ENCODE results near the gene GLYATL2. TPM values are rescaled to one million over a fixed set of nuclear protein-coding genes. Genes with fewer than 3 reads are reported as not detected.

Gene GLYATL2
- total and polyA plus RNA-seq, 2 donors (not counting 1 experiment from before 2014, with no cell fraction given), result not detected

GRCh38 chr11:58807343-58807742 is 37.2 kb downstream of the GLYATL2 start:
- peaks cover 34% of the 10 kb centered on the region for H3K27me3 Mint-ChIP-seq
- H3K4me1 Mint-ChIP-seq, result no peaks in the 10 kb centered on the region
- Histone ChIP-seq H3K36me3 (replicated peaks in 1 of 2; ENCODE audit: control extremely low read depth in 1 of 2, control insufficient read depth in 1 of 2, extremely low read depth in 1 of 2, insufficient read depth in 2 of 2, low read length in 1 of 2) (no peaks in the 10 kb centered on the region), H3K27me3 (replicated peaks in 1 of 4; ENCODE audit: control extremely low read depth in 1 of 4, control insufficient read depth in 3 of 4, insufficient read depth in 4 of 4, low read length in 3 of 4) (no peaks in the 10 kb centered on the region), H3K4me1 (ENCODE audit: control insufficient read depth in 2 of 2, insufficient read depth in 2 of 2, low read length in 2 of 2) (no peaks in the 10 kb centered on the region), H3K4me2 (replicated peaks; ENCODE audit: low read depth, low read length, poor library complexity, severe bottlenecking) (no peak overlapping the region), H3K4me3 (ENCODE audit: control extremely low read depth in 1 of 5, extremely low read depth in 1 of 5, insufficient read depth in 1 of 5, low read depth in 2 of 5, low read length in 4 of 5) (no peak overlapping the region), H3K27ac (ENCODE audit: low read length in 2 of 2) (no peak overlapping the region), H3K79me2 (ENCODE audit: control insufficient read depth, insufficient read depth, low read length) (no peaks in the 10 kb centered on the region), H3K9ac (ENCODE audit: low read length) (no peak overlapping the region), H2AFZ (ENCODE audit: insufficient read depth, low read depth, low read length, poor library complexity, severe bottlenecking) (no peak overlapping the region), H4K20me1 (ENCODE audit: control insufficient read depth, insufficient read depth, low read length, poor library complexity, severe bottlenecking) (no peaks in the 10 kb centered on the region), H3K9me3 (ENCODE audit: control extremely low read depth in 1 of 3, control insufficient read depth in 2 of 3, insufficient read depth in 1 of 3, low read length in 2 of 3) (peaks cover 0 to 1% (median 0%) of the 10 kb centered on the region in 3 donors)
- H3K27ac Mint-ChIP-seq, result no peak overlapping the region
- CTCF ChIA-PET, result interaction anchor here (1.4 kb wide), 1 partner anchor 19 kb away, joined by 4 read pairs; no protein-coding TSS in a partner anchor
- ATAC-seq (ENCODE audit: low read depth), result no peak
- intact Hi-C loops (cut with micrococcal nuclease), result no loop called here
- H3K9me3 Mint-ChIP-seq (ENCODE audit: insufficient read depth), result no peaks in the 10 kb centered on the region
- 100% methylated on average over 2 of the region's 2 CpGs for WGBS (ENCODE audit: insufficient coverage)
- POLR2A ChIA-PET, result no interaction called here
- TF ChIP-seq CTCF (IDR thresholded peaks at IDR 0.05) (no peak), EZH2 (IDR thresholded peaks at IDR 0.05; ENCODE audit: borderline replicate concordance, insufficient read depth, low read depth, low read length, poor library complexity, severe bottlenecking) (no peak)
- no peak for DNase-seq
- no peak overlapping the region for H3K4me3 Mint-ChIP-seq

GRCh38 chr11:58805065-58805464 is 39.4 kb downstream of the GLYATL2 start:
- no peak overlapping the region for H3K9ac ChIP-seq (ENCODE audit: low read length)
- no peak for ATAC-seq (ENCODE audit: low read depth)
- no peaks in the 10 kb centered on the region for H3K36me3 ChIP-seq (replicated peaks in 1 of 2; ENCODE audit: control extremely low read depth in 1 of 2, control insufficient read depth in 1 of 2, extremely low read depth in 1 of 2, insufficient read depth in 2 of 2, low read length in 1 of 2)
- H3K27me3 ChIP-seq (replicated peaks in 1 of 4; ENCODE audit: control extremely low read depth in 1 of 4, control insufficient read depth in 3 of 4, insufficient read depth in 4 of 4, low read length in 3 of 4), result no peaks in the 10 kb centered on the region
- H3K4me3 Mint-ChIP-seq, result no peak overlapping the region
- H3K4me2 ChIP-seq (replicated peaks; ENCODE audit: low read depth, low read length, poor library complexity, severe bottlenecking), result no peak overlapping the region
- DNase-seq, result no peak
- peaks cover 0 to 5% (median 3%) of the 10 kb centered on the region in 3 donors for H3K9me3 ChIP-seq (ENCODE audit: control extremely low read depth in 1 of 3, control insufficient read depth in 2 of 3, insufficient read depth in 1 of 3, low read length in 2 of 3)
- no peaks in the 10 kb centered on the region for H3K4me1 ChIP-seq (ENCODE audit: control insufficient read depth in 2 of 2, insufficient read depth in 2 of 2, low read length in 2 of 2)
- no peak overlapping the region for H2AFZ ChIP-seq (ENCODE audit: insufficient read depth, low read depth, low read length, poor library complexity, severe bottlenecking)
- CTCF ChIA-PET, result no interaction called here
- WGBS (ENCODE audit: insufficient coverage), result 100% methylated on average over 1 of the region's 1 CpG
- intact Hi-C loops (cut with micrococcal nuclease), result no loop called here
- no peaks in the 10 kb centered on the region for H3K79me2 ChIP-seq (ENCODE audit: control insufficient read depth, insufficient read depth, low read length)
- peaks cover 2% of the 10 kb centered on the region for H3K4me1 Mint-ChIP-seq
- H3K9me3 Mint-ChIP-seq (ENCODE audit: insufficient read depth), result peaks cover 7% of the 10 kb centered on the region
- no peaks in the 10 kb centered on the region for H4K20me1 ChIP-seq (ENCODE audit: control insufficient read depth, insufficient read depth, low read length, poor library complexity, severe bottlenecking)
- POLR2A ChIA-PET, result no interaction called here
- H3K27me3 Mint-ChIP-seq, result peaks cover 30% of the 10 kb centered on the region
- TF ChIP-seq EZH2 (IDR thresholded peaks at IDR 0.05; ENCODE audit: borderline replicate concordance, insufficient read depth, low read depth, low read length, poor library complexity, severe bottlenecking) (no peak), CTCF (IDR thresholded peaks at IDR 0.05) (no peak)
- H3K27ac Mint-ChIP-seq, result no peak overlapping the region
- H3K27ac ChIP-seq (ENCODE audit: low read length in 2 of 2), result no peak overlapping the region
- no peak overlapping the region for H3K4me3 ChIP-seq (ENCODE audit: control extremely low read depth in 1 of 5, extremely low read depth in 1 of 5, insufficient read depth in 1 of 5, low read depth in 2 of 5, low read length in 4 of 5)
